SK-N-SH (cell line): Measurements from ENCODE around the gene VPS13C. TPM values are rescaled to one million over a fixed set of nuclear protein-coding genes. Genes with fewer than 3 reads are reported as not detected.

ENCODE experiments used
- CTCF ChIA-PET: fragments of 300-600, 350-600 bp; formaldehyde crosslinking; extraction: SDS; loops from one replicate; lab custom pipeline; 2021; lab: Yijun Ruan, JAX
- POLR2A ChIA-PET: fragments of 350-600 bp; sonication (Branson Sonifier 250); formaldehyde crosslinking; extraction: SDS; loops from one replicate; lab custom pipeline; 2020; ENCODE audit warnings: antibody characterized with exemption, inconsistent platforms; lab: Yijun Ruan, JAX
- DNase-seq: peaks from one replicate; pipeline ENCODE4 v3.0.0; 2012
- H2AFZ ChIP-seq: fragments of 200-600 bp; sonication (generic); 2 replicates; pipeline ENCODE4 v1.8.1; 2016; ENCODE audit warnings: antibody characterized with exemption, mild to moderate bottlenecking, low read depth
- H3F3A ChIP-seq: fragments of 200-600 bp; sonication (generic); replicated peaks from 2 replicates; pipeline ENCODE3; 2016; ENCODE audit warnings: antibody characterized with exemption, mild to moderate bottlenecking; ENCODE audit not compliant: insufficient read depth
- H3K27ac ChIP-seq, 2 experiments: fragments of 200-500 bp in 1 of 2; fragments of 200-600 bp in 1 of 2; sonication (Bioruptor generic) in 1 of 2; sonication (generic), shearing (Covaris generic) in 1 of 2; 2 replicates each; pipeline versions ENCODE4 v1.5.1 to v1.6.1; 2014 to 2016; ENCODE audit warnings: low read depth in 2 of 2, inconsistent platforms in 1 of 2, low read length in 1 of 2, mild to moderate bottlenecking in 1 of 2, mixed read lengths in 1 of 2
- H3K27me3 ChIP-seq: fragments of 200-600 bp; sonication (generic), shearing (Covaris generic); 2 replicates; pipeline ENCODE4 v1.6.1; 2016; ENCODE audit warnings: mixed run types; ENCODE audit not compliant: insufficient read depth
- H3K36me3 ChIP-seq, 2 experiments: fragments of 200-500 bp in 1 of 2; fragments of 200-600 bp in 1 of 2; sonication (Bioruptor generic) in 1 of 2; sonication (generic) in 1 of 2; replicated peaks in 1 of 2; 2 replicates each; pipeline versions ENCODE3 to v1.5.1; 2014 to 2016; ENCODE audit warnings: low read length in 1 of 2, mild to moderate bottlenecking in 1 of 2; ENCODE audit not compliant: insufficient read depth in 2 of 2, control insufficient read depth in 1 of 2
- H3K4me1 ChIP-seq, 2 experiments: fragments of 200-500 bp in 1 of 2; fragments of 200-600 bp in 1 of 2; sonication (Bioruptor generic) in 1 of 2; sonication (generic), shearing (Covaris generic) in 1 of 2; 2 replicates each; pipeline versions ENCODE4 v1.5.1 to v1.6.1; 2014 to 2016; ENCODE audit warnings: low read depth in 1 of 2, low read length in 1 of 2, mixed run types in 1 of 2; ENCODE audit not compliant: insufficient read depth in 2 of 2, control insufficient read depth in 1 of 2
- H3K4me2 ChIP-seq: fragments of 200-600 bp; sonication (generic), shearing (Covaris generic); 2 replicates; pipeline ENCODE4 v1.6.1; 2017; ENCODE audit warnings: mixed run types
- H3K4me3 ChIP-seq, 2 experiments: fragments of 200-500 bp in 1 of 2; fragments of 200-600 bp in 1 of 2; sonication (Bioruptor generic) in 1 of 2; sonication (generic), shearing (Covaris generic) in 1 of 2; 2 replicates each; pipeline versions ENCODE4 v1.5.1 to v1.8.1; 2014 to 2016; ENCODE audit warnings: low read depth in 2 of 2, inconsistent platforms in 1 of 2, low read length in 1 of 2, mild to moderate bottlenecking in 1 of 2, mixed read lengths in 1 of 2, moderate library complexity in 1 of 2
- H3K79me2 ChIP-seq: fragments of 200-600 bp; sonication (generic); 2 replicates; pipeline ENCODE4 v1.8.1; 2017; ENCODE audit warnings: mild to moderate bottlenecking; ENCODE audit not compliant: insufficient read depth
- H3K9ac ChIP-seq: fragments of 200-600 bp; sonication (generic); 2 replicates; pipeline ENCODE4 v1.6.1; 2017; ENCODE audit warnings: mixed run types
- H3K9me2 ChIP-seq: fragments of 200-600 bp; sonication (generic); 2 replicates; pipeline ENCODE4 v1.6.1; 2017; ENCODE audit warnings: mixed run types
- H3K9me3 ChIP-seq: fragments of 200-600 bp; sonication (generic); 2 replicates; pipeline ENCODE4 v1.6.1; 2017; ENCODE audit warnings: mixed run types, mild to moderate bottlenecking, moderate library complexity
- H4K20me1 ChIP-seq: fragments of 200-600 bp; sonication (generic); 2 replicates; pipeline ENCODE4 v1.6.1; 2017; ENCODE audit warnings: mild to moderate bottlenecking, mixed run types; ENCODE audit not compliant: insufficient read depth
- ELF1 ChIP-seq: IDR thresholded peaks from 2 replicates; pipeline ENCODE4 v1.4.0; 2012
- EP300 ChIP-seq, 2 experiments: IDR thresholded peaks; 2 replicates each; pipeline versions ENCODE4 v1.4.0 to v1.6.1; 2012; ENCODE audit warnings: borderline replicate concordance in 1 of 2, low read depth in 1 of 2, low read length in 1 of 2
- EZH2phosphoT487 ChIP-seq: fragments of 200-600 bp; sonication (generic); IDR thresholded peaks from 2 replicates; pipeline ENCODE4 v1.6.1; 2017; ENCODE audit warnings: low read depth, mixed run types, mild to moderate bottlenecking, antibody characterized with exemption, moderate library complexity, borderline replicate concordance
- FOSL2 ChIP-seq: IDR thresholded peaks from 2 replicates; pipeline ENCODE4 v1.4.0; 2012; ENCODE audit warnings: low read depth, mild to moderate bottlenecking, moderate library complexity, borderline replicate concordance
- GABPA ChIP-seq: IDR thresholded peaks from 2 replicates; pipeline ENCODE4 v1.4.0; 2012; ENCODE audit warnings: low read depth, mild to moderate bottlenecking
- GATA2 ChIP-seq: sonication (generic); formaldehyde crosslinking; IDR thresholded peaks from 2 replicates; pipeline ENCODE4 v1.5.0; 2020; ENCODE audit warnings: mild to moderate bottlenecking, missing genetic modification reagents
- RAD21 ChIP-seq: IDR thresholded peaks from 2 replicates; pipeline ENCODE4 v1.6.1; 2012; ENCODE audit warnings: mild to moderate bottlenecking, low read length
- RCOR1 ChIP-seq: fragments of 150-350 bp; IDR thresholded peaks from 2 replicates; pipeline ENCODE4 v1.6.1; 2017; ENCODE audit warnings: antibody characterized with exemption, low read length
- RXRA ChIP-seq: IDR thresholded peaks from 2 replicates; pipeline ENCODE4 v1.4.0; 2012; ENCODE audit warnings: low read depth, mild to moderate bottlenecking, borderline replicate concordance
- TCF12 ChIP-seq: IDR thresholded peaks from 2 replicates; pipeline ENCODE4 v1.4.0; 2012
- TEAD4 ChIP-seq: IDR thresholded peaks from 2 replicates; pipeline ENCODE4 v1.4.0; 2012; ENCODE audit warnings: mild to moderate bottlenecking, borderline replicate concordance; ENCODE audit not compliant: insufficient read depth
- WGBS: methylation state at CpG from one replicate; pipeline ENCODE4 v1.1.6; 2017; ENCODE audit warnings: low lambda C conversion rate; 5-methylcytosine and 5-hydroxymethylcytosine counted together
- polyA plus RNA-seq, 3 experiments: library from polyadenylated mRNA; depleted of rRNA; stranded (reverse); fragments of >200 nt; gene quantifications; 2 replicates each; pipeline ENCODE4 v1.2.3, GENCODE V29; 2012
- TF ChIP-seq, protein P1 (sequence below): fragments of 200-600 bp; sonication (generic); IDR thresholded peaks from 2 replicates; pipeline ENCODE4 v1.6.1; 2017; ENCODE audit warnings: antibody characterized with exemption, mild to moderate bottlenecking, moderate library complexity
- TF ChIP-seq, protein P2 (sequence below): IDR thresholded peaks from 2 replicates; pipeline ENCODE4; 2012
- TF ChIP-seq, protein P3 (sequence below): IDR thresholded peaks from 2 replicates; pipeline ENCODE4 v1.4.0; 2012; ENCODE audit warnings: low read depth, borderline replicate concordance

The VPS13C gene
- polyA plus RNA-seq, 1 of the 3 experiments (the other 2 are of a cell fraction), result 5.7 TPM

DNA sequence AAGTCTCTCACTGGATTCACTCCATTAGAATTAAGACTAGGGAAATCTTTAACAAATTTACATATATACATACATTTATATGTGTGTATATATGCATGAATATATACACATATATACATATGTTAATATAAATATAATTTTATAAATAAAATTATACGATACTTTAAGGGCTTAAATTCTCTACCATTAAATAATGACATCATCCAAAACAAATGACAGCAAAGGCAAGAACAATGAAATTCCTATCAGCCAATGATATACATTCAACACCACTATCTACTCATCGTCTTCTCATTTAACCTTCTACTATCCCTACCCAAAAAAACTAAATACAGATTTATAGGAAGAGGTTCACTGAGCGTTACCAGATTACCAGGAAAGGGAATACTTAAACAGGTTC, 152.0 kb downstream of the VPS13C start:
- no peaks in the 10 kb centered on the region for H3K9me2 ChIP-seq
- no peak for DNase-seq
- no peaks in the 10 kb centered on the region for H3K9me3 ChIP-seq
- ChIA-PET POLR2A (no interaction called here), CTCF (interaction anchor here (1.5 kb wide), 1 partner anchor 219 kb away, joined by 3 read pairs; no protein-coding TSS in a partner anchor)
- no peaks in the 10 kb centered on the region for H4K20me1 ChIP-seq
- H3K4me2 ChIP-seq, result no peak overlapping the region
- H3K9ac ChIP-seq, result no peak overlapping the region
- no peaks in the 10 kb centered on the region for H3K79me2 ChIP-seq
- no peak overlapping the region for H2AFZ ChIP-seq
- H3K4me1 ChIP-seq, result no peaks in the 10 kb centered on the region
- WGBS, result 94% methylated on average over 3 of the region's 3 CpGs
- H3F3A ChIP-seq, result peaks cover 23% of the 10 kb centered on the region
- H3K27me3 ChIP-seq, result no peaks in the 10 kb centered on the region
- H3K36me3 ChIP-seq, result peaks cover 56 to 78% of the 10 kb centered on the region in 2 experiments
- H3K27ac ChIP-seq, result no peak overlapping the region
- no peak for TF ChIP-seq EZH2phosphoT487
- TF ChIP-seq, protein P1, sequence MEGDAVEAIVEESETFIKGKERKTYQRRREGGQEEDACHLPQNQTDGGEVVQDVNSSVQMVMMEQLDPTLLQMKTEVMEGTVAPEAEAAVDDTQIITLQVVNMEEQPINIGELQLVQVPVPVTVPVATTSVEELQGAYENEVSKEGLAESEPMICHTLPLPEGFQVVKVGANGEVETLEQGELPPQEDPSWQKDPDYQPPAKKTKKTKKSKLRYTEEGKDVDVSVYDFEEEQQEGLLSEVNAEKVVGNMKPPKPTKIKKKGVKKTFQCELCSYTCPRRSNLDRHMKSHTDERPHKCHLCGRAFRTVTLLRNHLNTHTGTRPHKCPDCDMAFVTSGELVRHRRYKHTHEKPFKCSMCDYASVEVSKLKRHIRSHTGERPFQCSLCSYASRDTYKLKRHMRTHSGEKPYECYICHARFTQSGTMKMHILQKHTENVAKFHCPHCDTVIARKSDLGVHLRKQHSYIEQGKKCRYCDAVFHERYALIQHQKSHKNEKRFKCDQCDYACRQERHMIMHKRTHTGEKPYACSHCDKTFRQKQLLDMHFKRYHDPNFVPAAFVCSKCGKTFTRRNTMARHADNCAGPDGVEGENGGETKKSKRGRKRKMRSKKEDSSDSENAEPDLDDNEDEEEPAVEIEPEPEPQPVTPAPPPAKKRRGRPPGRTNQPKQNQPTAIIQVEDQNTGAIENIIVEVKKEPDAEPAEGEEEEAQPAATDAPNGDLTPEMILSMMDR, result no peak
- TF ChIP-seq GATA2 (CRISPR knock-in tag), result no peak
- TF ChIP-seq RXRA, result no peak
- TF ChIP-seq, protein P2, sequence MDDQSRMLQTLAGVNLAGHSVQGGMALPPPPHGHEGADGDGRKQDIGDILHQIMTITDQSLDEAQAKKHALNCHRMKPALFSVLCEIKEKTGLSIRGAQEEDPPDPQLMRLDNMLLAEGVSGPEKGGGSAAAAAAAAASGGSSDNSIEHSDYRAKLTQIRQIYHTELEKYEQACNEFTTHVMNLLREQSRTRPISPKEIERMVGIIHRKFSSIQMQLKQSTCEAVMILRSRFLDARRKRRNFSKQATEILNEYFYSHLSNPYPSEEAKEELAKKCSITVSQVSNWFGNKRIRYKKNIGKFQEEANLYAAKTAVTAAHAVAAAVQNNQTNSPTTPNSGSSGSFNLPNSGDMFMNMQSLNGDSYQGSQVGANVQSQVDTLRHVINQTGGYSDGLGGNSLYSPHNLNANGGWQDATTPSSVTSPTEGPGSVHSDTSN, result no peak
- TF ChIP-seq, protein P3, sequence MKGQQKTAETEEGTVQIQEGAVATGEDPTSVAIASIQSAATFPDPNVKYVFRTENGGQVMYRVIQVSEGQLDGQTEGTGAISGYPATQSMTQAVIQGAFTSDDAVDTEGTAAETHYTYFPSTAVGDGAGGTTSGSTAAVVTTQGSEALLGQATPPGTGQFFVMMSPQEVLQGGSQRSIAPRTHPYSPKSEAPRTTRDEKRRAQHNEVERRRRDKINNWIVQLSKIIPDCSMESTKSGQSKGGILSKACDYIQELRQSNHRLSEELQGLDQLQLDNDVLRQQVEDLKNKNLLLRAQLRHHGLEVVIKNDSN, result no peak
- no peak for TF ChIP-seq ELF1
- no peak for TF ChIP-seq EP300 (IDR thresholded peaks at IDR 0.05; ENCODE audit: borderline replicate concordance in 1 of 2, low read depth in 1 of 2, low read length in 1 of 2)
- TF ChIP-seq FOSL2, result no peak
- no peak for TF ChIP-seq GABPA
- no peak for TF ChIP-seq TCF12
- TF ChIP-seq RAD21, result no peak
- no peak for TF ChIP-seq TEAD4
- no peak overlapping the region for H3K4me3 ChIP-seq

DNA sequence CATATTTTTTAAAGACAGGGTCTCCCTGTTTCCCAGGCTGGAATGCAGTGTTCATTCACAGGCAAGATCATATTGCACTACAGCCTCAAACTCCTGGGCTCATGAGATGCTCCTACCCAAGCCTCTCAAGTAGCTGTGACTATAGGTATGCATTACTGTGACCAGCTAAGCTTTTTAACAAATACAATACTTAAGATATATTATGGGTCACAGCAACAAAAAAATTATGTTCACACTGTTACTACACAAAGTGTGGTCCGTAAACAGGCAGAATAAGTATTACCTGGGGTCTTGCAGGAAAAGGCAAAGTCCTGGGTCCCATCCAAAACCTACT, 152.5 kb downstream of the VPS13C start:
- Histone ChIP-seq H3K79me2 (no peaks in the 10 kb centered on the region), H3K27me3 (no peaks in the 10 kb centered on the region), H3K9me3 (0 out of 2 replicates have a peak, but pooled peaks cover 4% of the 10 kb centered on the region), H3K4me1 (no peaks in the 10 kb centered on the region), H3K4me3 (no peak overlapping the region), H3K4me2 (no peak overlapping the region), H3F3A (peaks cover 23% of the 10 kb centered on the region), H3K9me2 (no peaks in the 10 kb centered on the region), H3K27ac (no peak overlapping the region), H4K20me1 (no peaks in the 10 kb centered on the region), H3K9ac (no peak overlapping the region)
- POLR2A ChIA-PET, result no interaction called here
- DNase-seq, result no peak
- CTCF ChIA-PET, result no interaction called here
- 95% methylated on average over 1 of the region's 1 CpG for WGBS
- TF ChIP-seq RCOR1, result no peak
- TF ChIP-seq, all 33 proteins: peak for 0
- Histone ChIP-seq H2AFZ (no peak overlapping the region), H3K36me3 (peaks cover 53 to 82% of the 10 kb centered on the region in 2 experiments)
